Peyer's patch (tissue), 4 donors: ENCODE results near the gene C4BPA.

Experiments used
- CTCF ChIP-seq, 6 experiments: fragments of 450-650 bp in 4 of 6; fragments of 200-600 bp in 2 of 6; sonication (generic) in 1 of 6; IDR thresholded peaks; one replicate each; pipeline ENCODE4 v1.5.1; 2017 to 2019; ENCODE audit warnings: antibody characterized with exemption in 6 of 6, mild to moderate bottlenecking in 3 of 6, moderate library complexity in 1 of 6
- POLR2A ChIP-seq, 2 donors: fragments of 450-650 bp; IDR thresholded peaks; one replicate each; pipeline ENCODE4 v1.5.1; 2017; ENCODE audit warnings: antibody characterized with exemption in 2 of 2, mild to moderate bottlenecking in 2 of 2, moderate library complexity in 2 of 2

GRCh38 chr1:207073906-207074820, 29.9 kb upstream of the C4BPA start:
- TF ChIP-seq POLR2A (IDR thresholded peaks at IDR 0.05) (no peak), CTCF (IDR thresholded peaks at IDR 0.05) (no peak)
